B cell (primary cell): Measurements from ENCODE around the gene CR1L.

Source experiments
- CTCF ChIP-seq: fragments of 200-600 bp; IDR thresholded peaks from one replicate; pipeline ENCODE4 v1.8.0; 2022; ENCODE audit warnings: antibody characterized with exemption, mild to moderate bottlenecking
- EZH2 ChIP-seq: IDR thresholded peaks from 2 replicates; pipeline ENCODE4 v1.6.1; 2012; ENCODE audit warnings: borderline replicate concordance, low read depth, mild to moderate bottlenecking, moderate library complexity, low read length; ENCODE audit not compliant: insufficient read depth, poor library complexity, severe bottlenecking

GRCh38 chr1:207754011-207754410, 109.1 kb downstream of the CR1L start:
- TF ChIP-seq EZH2 (no peak), CTCF (no peak)
